ENCODE measurements around the gene ELK1. TPM values are rescaled to one million over a fixed set of nuclear protein-coding genes. Genes with fewer than 3 reads are reported as not detected.

Gene ELK1
- total RNA-seq, 2 experiments from 2014 or later, result 67.6 to 73.2 TPM

DNA sequence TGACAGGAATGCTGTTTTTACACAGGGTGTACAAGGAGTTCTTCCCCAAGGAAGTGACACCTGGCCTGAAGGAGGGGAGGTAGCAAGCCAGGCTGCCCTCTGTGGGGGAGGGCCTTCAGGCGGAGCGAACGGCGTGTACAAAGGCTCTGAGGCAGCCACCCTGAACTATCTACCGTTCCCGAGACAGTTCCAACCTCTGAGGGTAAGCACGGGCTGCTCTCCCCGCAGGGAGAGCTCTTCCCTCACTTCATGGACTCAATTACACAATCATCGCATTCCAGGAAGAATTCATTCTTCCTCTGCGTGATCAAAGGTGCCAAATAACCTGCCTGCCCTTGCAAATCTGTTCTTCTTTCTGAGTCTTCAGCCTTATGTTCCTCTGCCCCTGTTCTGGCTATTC, 4.8 kb downstream of the ELK1 start:
- no peak for DNase-seq
- Mint-ChIP-seq H3K9me3 (no peaks in the 10 kb centered on the region), H3K27me3 (no peaks in the 10 kb centered on the region), H3K36me3 (ENCODE audit: low read depth) (peaks cover 37% of the 10 kb centered on the region), H3K27ac (no peak overlapping the region), H3K4me3 (no peak overlapping the region), H3K4me1 (ENCODE audit: low read depth) (peaks cover 39% of the 10 kb centered on the region)
- TF ChIP-seq, protein P1, sequence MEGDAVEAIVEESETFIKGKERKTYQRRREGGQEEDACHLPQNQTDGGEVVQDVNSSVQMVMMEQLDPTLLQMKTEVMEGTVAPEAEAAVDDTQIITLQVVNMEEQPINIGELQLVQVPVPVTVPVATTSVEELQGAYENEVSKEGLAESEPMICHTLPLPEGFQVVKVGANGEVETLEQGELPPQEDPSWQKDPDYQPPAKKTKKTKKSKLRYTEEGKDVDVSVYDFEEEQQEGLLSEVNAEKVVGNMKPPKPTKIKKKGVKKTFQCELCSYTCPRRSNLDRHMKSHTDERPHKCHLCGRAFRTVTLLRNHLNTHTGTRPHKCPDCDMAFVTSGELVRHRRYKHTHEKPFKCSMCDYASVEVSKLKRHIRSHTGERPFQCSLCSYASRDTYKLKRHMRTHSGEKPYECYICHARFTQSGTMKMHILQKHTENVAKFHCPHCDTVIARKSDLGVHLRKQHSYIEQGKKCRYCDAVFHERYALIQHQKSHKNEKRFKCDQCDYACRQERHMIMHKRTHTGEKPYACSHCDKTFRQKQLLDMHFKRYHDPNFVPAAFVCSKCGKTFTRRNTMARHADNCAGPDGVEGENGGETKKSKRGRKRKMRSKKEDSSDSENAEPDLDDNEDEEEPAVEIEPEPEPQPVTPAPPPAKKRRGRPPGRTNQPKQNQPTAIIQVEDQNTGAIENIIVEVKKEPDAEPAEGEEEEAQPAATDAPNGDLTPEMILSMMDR (IDR thresholded peaks at IDR 0.05), result no peak
- CTCF ChIA-PET, result no interaction called here
- POLR2A ChIA-PET, result interaction anchor here (0.6 kb wide), 1 partner anchor 34 kb away, joined by 3 read pairs; no protein-coding TSS in a partner anchor
- ATAC-seq, result no peak
- intact Hi-C loops (cut with micrococcal nuclease), result no loop called here

DNA sequence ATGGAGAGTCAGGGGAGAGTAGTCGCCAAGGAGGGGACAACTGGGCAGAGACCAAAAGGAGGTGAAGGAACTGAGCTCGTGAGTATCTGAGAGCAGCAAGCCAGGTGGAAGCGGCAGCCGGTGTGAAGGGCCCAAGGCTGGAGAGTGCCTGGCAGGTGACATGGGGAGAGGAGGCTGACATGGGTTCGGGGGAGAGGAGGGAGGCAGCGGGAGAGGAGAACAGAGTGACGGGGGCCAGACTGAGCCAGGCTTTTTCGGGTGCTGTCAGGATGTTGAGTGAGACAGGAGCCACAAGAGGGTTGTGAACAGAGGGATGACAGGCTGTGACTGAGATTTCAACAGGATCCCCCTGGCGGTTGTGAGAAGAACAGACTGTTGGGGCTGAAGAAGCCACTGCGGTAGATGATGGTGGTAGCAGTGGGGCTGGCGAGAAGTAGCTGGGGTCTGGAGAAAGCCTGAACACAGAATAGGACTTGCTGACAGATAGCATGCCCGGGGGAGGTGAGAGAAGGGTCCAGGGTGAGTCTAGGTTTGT, 5.7 kb downstream of the ELK1 start:
- CTCF ChIA-PET, result interaction anchor here (0.8 to 1.6 kb wide), 3 partner anchors 14 to 70 kb away, joined by 4 to 5 read pairs (median 5); no protein-coding TSS in a partner anchor
- no peaks in the 10 kb centered on the region for H3K27me3 Mint-ChIP-seq
- intact Hi-C loops (cut with micrococcal nuclease), result no loop called here
- ATAC-seq (no peak), DNase-seq (no peak)
- H3K36me3 Mint-ChIP-seq (ENCODE audit: low read depth), result peaks cover 46% of the 10 kb centered on the region
- H3K4me3 Mint-ChIP-seq, result no peak overlapping the region
- TF ChIP-seq, protein P1 (IDR thresholded peaks at IDR 0.05), result no peak
- peak overlapping the region; percentile 22 for H3K27ac Mint-ChIP-seq
- POLR2A ChIA-PET, result no interaction called here
- no peaks in the 10 kb centered on the region for H3K9me3 Mint-ChIP-seq
- H3K4me1 Mint-ChIP-seq (ENCODE audit: low read depth), result peaks cover 39% of the 10 kb centered on the region

DNA sequence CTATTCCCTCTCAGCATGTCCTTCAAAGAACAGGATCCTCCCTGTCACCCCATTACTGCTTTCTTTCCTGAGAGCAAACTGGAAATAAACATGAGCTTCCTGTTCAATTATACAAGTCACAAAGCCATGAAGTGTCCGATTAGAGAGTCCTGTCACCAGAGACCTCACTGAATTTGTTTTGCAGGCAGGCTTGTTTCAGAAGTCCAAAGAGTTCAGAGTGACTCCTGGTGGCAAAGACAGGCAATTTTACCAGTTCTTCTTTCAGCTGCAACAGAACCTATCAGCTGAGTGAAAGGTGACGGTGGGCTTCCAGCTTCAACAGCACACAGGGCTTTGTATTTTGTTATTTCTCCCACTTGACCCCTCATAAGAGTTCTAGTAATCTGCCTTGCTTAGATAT, 6.4 kb downstream of the ELK1 start:
- ChIA-PET POLR2A (interaction anchor here (1.2 kb wide), 1 partner anchor 13 kb away, joined by 4 read pairs; no protein-coding TSS in a partner anchor), CTCF (interaction anchor here (0.8 to 1.6 kb wide), 3 partner anchors 13 to 69 kb away, joined by 4 to 5 read pairs (median 5); no protein-coding TSS in a partner anchor)
- intact Hi-C loops (cut with micrococcal nuclease), result no loop called here
- no peak for ATAC-seq
- Mint-ChIP-seq H3K27me3 (no peaks in the 10 kb centered on the region), H3K4me1 (ENCODE audit: low read depth) (peaks cover 39% of the 10 kb centered on the region), H3K36me3 (ENCODE audit: low read depth) (peaks cover 46% of the 10 kb centered on the region), H3K9me3 (no peaks in the 10 kb centered on the region), H3K4me3 (no peak overlapping the region), H3K27ac (no peak overlapping the region)
- TF ChIP-seq, protein P1 (IDR thresholded peaks at IDR 0.05), result no peak
- no peak for DNase-seq

DNA sequence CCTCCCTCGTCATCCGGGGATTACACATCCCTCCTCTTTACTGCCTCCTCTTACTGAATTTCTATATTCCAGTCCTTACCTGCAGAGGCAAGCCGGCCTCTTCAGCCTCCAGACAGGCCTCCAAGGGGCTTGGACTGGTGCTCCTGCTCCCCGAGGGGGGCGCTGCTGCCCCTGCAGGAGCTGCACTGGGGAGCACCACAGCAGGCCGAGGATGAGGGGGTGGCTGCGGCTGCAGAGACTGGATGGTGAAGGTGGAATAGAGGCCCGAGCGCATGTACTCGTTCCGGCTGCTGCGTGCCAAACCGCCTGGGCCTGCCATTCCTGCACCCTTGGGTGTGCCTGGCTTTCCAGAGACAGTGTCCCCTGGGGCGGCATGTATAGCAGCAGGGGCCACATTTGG, 11.5 kb downstream of the ELK1 start:
- H3K4me1 Mint-ChIP-seq (ENCODE audit: low read depth), result peaks cover 16% of the 10 kb centered on the region
- POLR2A ChIA-PET, result no interaction called here
- H3K36me3 Mint-ChIP-seq (ENCODE audit: low read depth), result peaks cover 45% of the 10 kb centered on the region
- CTCF ChIA-PET, result interaction anchor here (1.2 kb wide), 1 partner anchor 8 kb away, joined by 3 read pairs; no protein-coding TSS in a partner anchor
- ATAC-seq (no peak), DNase-seq (no peak)
- H3K27me3 Mint-ChIP-seq, result no peaks in the 10 kb centered on the region
- intact Hi-C loops (cut with micrococcal nuclease), result no loop called here
- no peak overlapping the region for H3K27ac Mint-ChIP-seq
- no peak overlapping the region for H3K4me3 Mint-ChIP-seq
- no peaks in the 10 kb centered on the region for H3K9me3 Mint-ChIP-seq
- TF ChIP-seq, protein P1 (IDR thresholded peaks at IDR 0.05), result no peak

DNA sequence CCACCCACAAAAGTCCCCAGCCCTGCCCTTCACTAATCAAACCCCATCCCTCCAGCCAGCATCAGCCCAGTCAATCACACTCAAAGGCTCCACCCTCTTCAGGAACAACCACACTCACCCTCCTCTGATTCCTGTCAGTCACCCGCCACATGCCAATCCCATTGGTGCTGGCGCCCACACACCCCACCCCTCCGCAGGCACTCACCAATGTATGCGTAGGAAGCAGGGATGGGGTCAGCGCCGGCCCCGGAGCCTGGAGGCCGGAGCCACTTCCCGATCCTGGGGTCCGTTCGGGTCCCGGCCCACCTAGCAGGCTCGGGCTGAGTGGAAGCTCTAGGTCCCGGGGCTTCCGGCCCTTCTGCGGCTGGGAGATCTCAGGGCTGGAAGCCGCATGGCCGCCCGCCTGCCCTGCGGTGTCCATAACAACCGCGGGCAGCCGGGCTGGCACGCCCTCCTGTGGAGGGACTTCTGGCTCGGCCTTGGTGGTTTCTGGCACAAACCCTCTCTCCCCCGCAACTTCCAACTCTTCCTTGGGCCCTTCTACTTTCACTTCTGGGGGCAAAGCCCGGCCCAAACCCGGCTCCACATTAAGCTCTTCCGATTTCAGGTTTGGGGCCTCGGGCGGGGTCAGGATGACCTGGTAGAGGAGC, 12.7 kb downstream of the ELK1 start:
- ChIA-PET POLR2A (interaction anchor here (0.7 to 1.3 kb wide), 2 partner anchors 13 to 18 kb away, joined by 3 read pairs; partner anchors contain the start of genes ELK1 and SYN1), CTCF (no interaction called here)
- intact Hi-C loops (cut with micrococcal nuclease), result no loop called here
- peak; percentile 54 for DNase-seq
- Mint-ChIP-seq H3K9me3 (no peaks in the 10 kb centered on the region), H3K27me3 (no peaks in the 10 kb centered on the region), H3K4me3 (peak overlapping the region; percentile 43), H3K27ac (peak overlapping the region; percentile 40), H3K36me3 (ENCODE audit: low read depth) (peaks cover 45% of the 10 kb centered on the region), H3K4me1 (ENCODE audit: low read depth) (peaks cover 14% of the 10 kb centered on the region)
- TF ChIP-seq, protein P1 (IDR thresholded peaks at IDR 0.05), result no peak
- peak; percentile 72 for ATAC-seq
